HG03095 (cell line): Measurements from ENCODE around the gene HAAO.
A peak's percentile ranks its signal among the peaks of the same experiment; 100 is the strongest.
"Not testable (repeated sequence)": the region's sequence is repeated elsewhere in the genome, so short reads cannot be mapped to it uniquely, and the experiment has no call there.

Source experiments
- ATAC-seq: cut with Tn5 transposase; IDR thresholded peaks from one replicate; pipeline ENCODE4 v1.9.1; 2021; ENCODE audit warnings: moderate library complexity; ENCODE audit not compliant: unreplicated experiment

Gene HAAO

GRCh38 chr2:42792583-42793333, at the start of gene HAAO:
HAAO (minus strand) TSS chr2:42792583; CDS start chr2:42792536, 47 bp downstream.
- ATAC-seq, result peak; percentile 24

DNA sequence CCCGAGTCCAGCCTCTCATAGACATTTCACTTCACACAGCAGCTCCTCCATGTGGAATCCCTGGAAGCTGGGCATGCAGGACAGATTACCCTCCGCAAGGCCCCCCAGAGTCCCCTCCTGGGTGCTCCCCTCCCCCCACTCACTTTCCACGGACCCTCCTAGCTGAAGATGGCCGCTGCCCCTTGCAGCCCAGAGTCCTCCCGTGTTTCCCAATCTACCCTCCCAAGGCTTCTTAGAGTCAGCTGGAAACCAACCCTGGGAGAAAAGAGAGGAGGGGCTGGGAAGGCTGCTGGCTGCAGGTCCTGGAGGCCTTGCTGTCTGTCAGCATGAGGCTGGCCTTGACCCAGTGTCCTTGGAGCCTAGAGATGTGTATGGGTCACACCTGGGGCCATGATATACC, 49.0 kb upstream of the HAAO start:
- no peak for ATAC-seq

- no peak for ATAC-seq
These were observed 48.4 kb upstream of the HAAO start for GRCh38 chr2:42840760-42841159.

- no peak for ATAC-seq
These were observed 47.6 kb upstream of the HAAO start for GRCh38 chr2:42839809-42840501.

DNA sequence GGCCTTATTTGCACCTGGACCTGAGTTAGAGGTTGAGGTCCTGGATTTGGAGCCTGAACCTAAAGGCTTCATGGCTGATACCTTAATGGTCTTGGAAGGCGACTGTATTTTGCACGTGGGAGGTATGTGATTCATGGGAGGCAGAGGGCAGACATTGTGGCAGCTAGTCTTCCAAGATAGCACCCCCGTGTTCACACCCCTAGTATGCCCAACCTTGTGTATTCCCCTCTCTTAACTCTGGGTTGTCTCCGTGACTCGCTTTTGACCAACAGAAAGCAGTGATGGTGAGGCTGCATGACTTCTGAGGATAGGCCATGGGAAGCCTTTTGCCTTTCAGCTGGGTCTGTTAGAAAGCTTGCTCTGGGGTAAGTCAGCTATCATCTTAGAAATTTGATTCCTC, 45.8 kb upstream of the HAAO start:
- ATAC-seq, result no peak

GRCh38 chr2:42835577-42836371, 43.4 kb upstream of the HAAO start:
- no peak for ATAC-seq

GRCh38 chr2:42834161-42834560, 41.8 kb upstream of the HAAO start:
- no peak for ATAC-seq

GRCh38 chr2:42832289-42832634, 39.9 kb upstream of the HAAO start:
- ATAC-seq, result no peak

- ATAC-seq, result not testable (repeated sequence)
These were observed 39.3 kb upstream of the HAAO start for GRCh38 chr2:42831575-42832288.

DNA sequence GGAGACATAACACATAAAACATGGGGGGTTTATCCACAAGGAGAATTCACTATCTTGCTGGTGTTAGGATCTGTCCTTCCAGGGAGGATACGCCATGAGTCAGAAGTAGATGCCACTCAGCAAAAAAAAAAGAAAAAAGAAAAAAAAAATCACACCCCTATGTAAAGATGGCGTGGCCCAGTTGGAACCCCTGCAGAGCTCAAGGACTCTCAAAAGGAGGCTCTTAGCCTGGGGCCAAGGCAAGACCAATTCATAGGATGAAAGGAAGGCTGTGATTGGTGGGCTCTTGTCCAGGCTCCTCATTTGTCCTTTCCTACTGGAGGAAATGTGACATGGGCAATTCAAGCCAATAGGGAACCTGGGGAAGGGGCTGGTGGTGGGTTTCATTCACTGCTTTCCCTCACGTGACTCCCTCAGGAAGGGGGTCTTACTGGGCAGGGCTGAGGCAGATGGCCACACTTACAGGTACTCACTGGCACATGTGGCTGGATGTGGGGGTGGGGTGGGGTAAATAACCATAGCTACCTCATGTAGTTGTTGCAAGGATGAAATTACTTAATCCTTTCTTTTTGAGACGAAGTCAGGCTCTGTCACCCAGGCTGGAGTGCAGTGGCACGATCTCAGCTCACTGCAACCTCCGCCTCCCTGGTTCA, 38.7 kb upstream of the HAAO start:
- ATAC-seq, result no peak

DNA sequence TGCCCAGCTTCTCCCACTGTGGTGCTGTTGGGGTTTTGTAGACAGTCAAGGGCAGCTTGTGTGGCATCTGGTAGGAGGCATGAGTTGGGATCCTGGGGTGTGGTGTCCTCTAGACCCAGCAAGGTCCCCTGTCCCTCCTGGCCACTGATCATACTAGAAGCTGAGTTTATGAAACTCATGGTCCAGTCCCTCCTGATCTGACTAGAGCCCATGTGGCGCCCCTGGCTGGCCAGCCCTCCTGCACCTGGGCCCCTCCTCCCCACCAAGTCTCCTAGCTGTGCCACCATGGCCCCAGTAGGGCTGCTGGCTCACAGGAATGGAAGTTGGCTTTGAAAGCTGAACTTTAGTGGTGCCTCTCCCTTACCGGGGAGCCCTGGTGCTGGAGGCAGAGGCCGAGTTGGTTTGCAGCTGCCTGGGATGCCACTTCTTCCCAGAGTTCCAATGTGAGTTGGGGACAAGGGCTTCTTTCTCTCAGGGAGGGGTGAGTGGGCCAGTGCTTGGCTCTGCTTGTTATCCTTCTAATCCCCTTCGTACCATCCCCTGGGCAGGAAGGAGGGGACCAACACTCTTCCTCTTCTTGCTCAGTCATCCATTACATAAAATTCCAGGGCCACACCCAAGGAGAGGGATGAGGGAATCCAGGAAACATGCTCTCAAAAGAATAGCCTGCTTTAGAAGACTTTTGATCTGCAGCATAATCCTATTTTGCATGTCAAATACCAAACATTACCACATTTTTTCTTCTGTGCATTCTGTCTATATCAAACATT, 37.5 kb upstream of the HAAO start:
- no peak for ATAC-seq

GRCh38 chr2:42828487-42829425, 36.4 kb upstream of the HAAO start:
- peak; percentile 86 for ATAC-seq

GRCh38 chr2:42827647-42828486, 35.5 kb upstream of the HAAO start:
- ATAC-seq, result peak; percentile 71

GRCh38 chr2:42826231-42826630, 33.8 kb upstream of the HAAO start:
- no peak for ATAC-seq

DNA sequence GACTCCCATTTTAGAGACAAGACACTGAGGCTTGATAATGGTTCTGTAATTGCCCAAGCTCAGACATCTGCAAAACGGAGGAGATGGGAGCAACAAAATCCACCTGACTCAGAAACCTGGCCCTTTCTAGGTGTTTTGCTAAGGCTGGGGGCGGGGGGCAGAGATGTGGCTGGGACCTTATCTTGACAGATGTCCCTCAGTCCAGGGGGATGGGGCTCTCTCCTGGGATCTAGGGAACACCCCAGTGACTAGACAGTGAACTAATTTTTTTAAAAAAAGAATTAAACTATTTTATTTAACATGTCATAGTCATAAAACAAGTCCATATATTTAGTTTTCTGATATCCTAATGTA, 32.0 kb upstream of the HAAO start:
- ATAC-seq, result no peak

- ATAC-seq, result no peak
These were observed 31.5 kb upstream of the HAAO start for GRCh38 chr2:42823744-42824453.

DNA sequence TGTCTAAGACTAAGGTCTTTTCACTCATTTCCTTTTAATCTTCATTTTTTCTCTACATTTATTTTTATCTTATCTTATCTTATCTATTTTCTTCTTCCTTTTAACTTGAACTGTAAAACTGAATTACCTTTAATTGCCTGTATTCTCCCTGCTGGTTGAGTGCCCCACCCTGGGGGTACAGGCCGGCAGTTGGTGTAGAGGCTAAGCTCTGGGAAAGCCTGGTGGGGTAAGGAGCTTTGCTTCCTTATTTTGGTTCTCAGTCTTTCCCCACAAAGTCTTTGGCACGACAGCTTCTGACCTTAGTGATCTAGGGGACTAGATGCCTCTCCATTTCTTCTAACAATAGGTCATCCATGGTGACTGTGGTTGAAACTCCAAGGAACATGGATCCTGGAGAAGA, 26.8 kb upstream of the HAAO start:
- ATAC-seq, result no peak
